ENCODE results near the gene FAM131C. TPM values are rescaled to one million over a fixed set of nuclear protein-coding genes. Genes with fewer than 3 reads are reported as not detected.

FAM131C gene
- total RNA-seq, 1 experiment from 2014 or later = 3.4 TPM

- in situ Hi-C loops (cut with HindIII; ENCODE audit: low pct_unique_long_range_greater_than_20kb, low sequenced_read_pairs) = no loop called here
- TF ChIP-seq CTCF (IDR thresholded peaks at IDR 0.05) = no peak
- no peak for TF ChIP-seq POLR2AphosphoS5 (IDR thresholded peaks at IDR 0.05; ENCODE audit: low read depth, low read length)
- TF ChIP-seq REST (IDR thresholded peaks at IDR 0.05; ENCODE audit: insufficient read depth in 1 of 2, low read depth in 2 of 2, low read length in 1 of 2) = no peak
- no peak for TF ChIP-seq TCF7L2 (IDR thresholded peaks at IDR 0.05; ENCODE audit: low read depth, low read length)
- TF ChIP-seq SIN3A (IDR thresholded peaks at IDR 0.05; ENCODE audit: borderline replicate concordance, insufficient read depth, low read depth, low read length) = no peak
- H3K4me3 ChIP-seq (ENCODE audit: low read depth in 2 of 2, low read length in 2 of 2) = no peak overlapping the region
- ChIA-PET CTCF (interaction anchor here (0.7 to 2.7 kb wide), 2 partner anchors 53 to 106 kb away, joined by 3 to 25 read pairs; no protein-coding TSS in a partner anchor), POLR2A (interaction anchor here (0.6 kb wide), 2 partner anchors 40 to 276 kb away, joined by 5 to 6 read pairs; no protein-coding TSS in a partner anchor)
- BruUV-seq (replicated peaks) = no TSS peak
- ATAC-seq (no peak), DNase-seq (ENCODE audit: low read depth, low spot score) (no peak)
- H3K9me3 ChIP-seq (ENCODE audit: control insufficient read depth, insufficient read depth, low read depth, low read length) = no peaks in the 10 kb centered on the region
- peaks cover 47% of the 10 kb centered on the region for H3K4me1 ChIP-seq (ENCODE audit: control insufficient read depth, insufficient read depth, low read length)
- H3K36me3 ChIP-seq (ENCODE audit: control insufficient read depth, insufficient read depth, low read length) = no peaks in the 10 kb centered on the region
- intact Hi-C loops (cut with micrococcal nuclease; ENCODE audit: unreplicated experiment) = no loop called here
- peak overlapping the region; percentile 59 for H3K27ac ChIP-seq (ENCODE audit: low read length)
- no peaks in the 10 kb centered on the region for H3K27me3 ChIP-seq (ENCODE audit: control insufficient read depth, insufficient read depth, low read length)
These were observed 7.1 kb upstream of the FAM131C start for GRCh38 chr1:16080422-16081150.

- in situ Hi-C loops (cut with HindIII; ENCODE audit: low pct_unique_long_range_greater_than_20kb, low sequenced_read_pairs) (no loop called here), intact Hi-C loops (cut with micrococcal nuclease; ENCODE audit: unreplicated experiment) (loop anchor here (1.0 to 5.0 kb wide), 3 partner anchors 109 to 283 kb away; no protein-coding TSS in a partner anchor)
- Histone ChIP-seq H3K27ac (ENCODE audit: low read length) (peak overlapping the region; percentile 74), H3K36me3 (ENCODE audit: control insufficient read depth, insufficient read depth, low read length) (no peaks in the 10 kb centered on the region), H3K9me3 (ENCODE audit: control insufficient read depth, insufficient read depth, low read depth, low read length) (no peaks in the 10 kb centered on the region), H3K4me1 (ENCODE audit: control insufficient read depth, insufficient read depth, low read length) (peaks cover 47% of the 10 kb centered on the region), H3K4me3 (ENCODE audit: low read depth in 2 of 2, low read length in 2 of 2) (no peak overlapping the region), H3K27me3 (ENCODE audit: control insufficient read depth, insufficient read depth, low read length) (no peaks in the 10 kb centered on the region)
- POLR2A ChIA-PET = interaction anchor here (0.6 kb wide), 1 partner anchor 76 kb away, joined by 13 read pairs; no protein-coding TSS in a partner anchor
- BruUV-seq (replicated peaks) = no TSS peak
- DNase-seq (ENCODE audit: low read depth, low spot score) = peak; percentile 71
- CTCF ChIA-PET = interaction anchor here (0.6 to 2.2 kb wide), 16 partner anchors 11 to 284 kb away, joined by 3 to 21 read pairs (median 4); no protein-coding TSS in a partner anchor
- peak; percentile 79 for ATAC-seq
- TF ChIP-seq CTCF (IDR thresholded peaks at IDR 0.05) = peak; percentile 92
- no peak for TF ChIP-seq REST (IDR thresholded peaks at IDR 0.05; ENCODE audit: insufficient read depth in 1 of 2, low read depth in 2 of 2, low read length in 1 of 2)
These were observed 5.6 kb upstream of the FAM131C start for GRCh38 chr1:16078925-16079656.

All from Panc1 (cell line).